ENCODE measurements around the gene GMEB2. TPM values are rescaled to one million over a fixed set of nuclear protein-coding genes. Genes with fewer than 3 reads are reported as not detected.

GMEB2 gene
- total RNA-seq, 2 donors from 2014 or later = 11.5 to 12.3 TPM

GRCh38 chr20:63553251-63553932 is 73.5 kb downstream of the GMEB2 start:
- no peaks in the 10 kb centered on the region for H3K4me1 Mint-ChIP-seq
- Histone ChIP-seq H3K27me3 (ENCODE audit: control insufficient read depth, insufficient read depth, low read length, poor library complexity, severe bottlenecking) (no peaks in the 10 kb centered on the region), H3K4me3 (ENCODE audit: low read length) (peak overlapping the region; percentile 77), H3K9me3 (ENCODE audit: control insufficient read depth, low read length) (no peaks in the 10 kb centered on the region), H3K9ac (ENCODE audit: extremely low read depth, low read length, poor library complexity, severe bottlenecking) (peak overlapping the region; percentile 34), H3K27ac (ENCODE audit: low read depth, low read length) (peak overlapping the region; percentile 72), H3K36me3 (ENCODE audit: control insufficient read depth, insufficient read depth, low read length) (no peaks in the 10 kb centered on the region), H3K4me1 (ENCODE audit: control insufficient read depth, insufficient read depth, low read length) (no peaks in the 10 kb centered on the region)
- 3 to 5% methylated on average over 13 to 34 of the region's 37 CpGs for WGBS, 2 experiments (ENCODE audit: insufficient coverage in 1 of 2, insufficient read length in 1 of 2)
- DNase-seq = peak; percentile 99
- H3K36me3 Mint-ChIP-seq (ENCODE audit: low read depth) = no peaks in the 10 kb centered on the region
- H3K9me3 Mint-ChIP-seq = no peaks in the 10 kb centered on the region
- H3K4me3 Mint-ChIP-seq = peak overlapping the region; percentile 63
- H3K27me3 Mint-ChIP-seq (ENCODE audit: insufficient read depth) = no peaks in the 10 kb centered on the region
- TF ChIP-seq, protein P1, sequence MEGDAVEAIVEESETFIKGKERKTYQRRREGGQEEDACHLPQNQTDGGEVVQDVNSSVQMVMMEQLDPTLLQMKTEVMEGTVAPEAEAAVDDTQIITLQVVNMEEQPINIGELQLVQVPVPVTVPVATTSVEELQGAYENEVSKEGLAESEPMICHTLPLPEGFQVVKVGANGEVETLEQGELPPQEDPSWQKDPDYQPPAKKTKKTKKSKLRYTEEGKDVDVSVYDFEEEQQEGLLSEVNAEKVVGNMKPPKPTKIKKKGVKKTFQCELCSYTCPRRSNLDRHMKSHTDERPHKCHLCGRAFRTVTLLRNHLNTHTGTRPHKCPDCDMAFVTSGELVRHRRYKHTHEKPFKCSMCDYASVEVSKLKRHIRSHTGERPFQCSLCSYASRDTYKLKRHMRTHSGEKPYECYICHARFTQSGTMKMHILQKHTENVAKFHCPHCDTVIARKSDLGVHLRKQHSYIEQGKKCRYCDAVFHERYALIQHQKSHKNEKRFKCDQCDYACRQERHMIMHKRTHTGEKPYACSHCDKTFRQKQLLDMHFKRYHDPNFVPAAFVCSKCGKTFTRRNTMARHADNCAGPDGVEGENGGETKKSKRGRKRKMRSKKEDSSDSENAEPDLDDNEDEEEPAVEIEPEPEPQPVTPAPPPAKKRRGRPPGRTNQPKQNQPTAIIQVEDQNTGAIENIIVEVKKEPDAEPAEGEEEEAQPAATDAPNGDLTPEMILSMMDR (conservative IDR thresholded peaks at IDR 0.05) = no peak
- no peak overlapping the region for H3K27ac Mint-ChIP-seq

DNA sequence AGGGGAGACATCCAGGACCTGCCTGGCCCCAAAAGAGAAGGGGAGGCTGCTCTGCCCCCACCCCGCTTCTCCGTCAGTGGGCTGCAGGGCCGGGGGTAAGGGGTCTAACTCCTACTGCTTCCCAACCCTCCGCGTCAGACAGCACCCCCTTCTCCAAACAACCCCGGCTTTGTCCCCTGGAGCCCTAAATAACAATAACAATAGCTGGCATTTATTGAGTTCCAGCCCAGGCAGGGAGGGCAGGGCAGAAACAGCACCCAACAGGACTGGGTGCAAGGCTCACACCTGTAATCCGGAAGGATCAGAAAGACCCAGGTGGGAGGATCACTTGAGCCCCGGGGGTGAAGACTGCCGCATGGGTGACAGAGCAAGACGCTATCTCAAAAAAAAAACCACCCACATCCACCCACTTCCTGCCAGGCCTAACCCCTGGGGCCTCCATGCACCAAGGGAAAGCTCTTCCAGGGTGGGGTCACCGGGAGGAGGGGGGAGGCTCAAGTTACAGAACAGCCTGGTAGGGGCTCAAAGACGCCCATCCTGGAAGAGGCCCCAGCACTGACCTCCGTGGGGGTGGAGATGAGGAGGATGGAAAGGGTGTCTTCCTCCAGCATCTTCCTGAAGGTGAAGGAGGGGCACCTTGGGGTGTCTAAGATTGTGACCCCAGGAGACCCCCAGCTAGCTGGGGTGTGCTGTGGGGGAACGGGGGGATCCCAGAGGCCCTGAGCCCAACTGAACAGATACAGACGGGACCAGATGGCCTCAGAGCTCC is 74.2 kb downstream of the GMEB2 start:
- H3K27me3 Mint-ChIP-seq (ENCODE audit: insufficient read depth) = no peaks in the 10 kb centered on the region
- TF ChIP-seq, protein P1 (conservative IDR thresholded peaks at IDR 0.05) = no peak
- H3K27ac Mint-ChIP-seq = peak overlapping the region; percentile 75
- Histone ChIP-seq H3K27me3 (ENCODE audit: control insufficient read depth, insufficient read depth, low read length, poor library complexity, severe bottlenecking) (no peaks in the 10 kb centered on the region), H3K27ac (ENCODE audit: low read depth, low read length) (no peak overlapping the region), H3K36me3 (ENCODE audit: control insufficient read depth, insufficient read depth, low read length) (no peaks in the 10 kb centered on the region), H3K9ac (ENCODE audit: extremely low read depth, low read length, poor library complexity, severe bottlenecking) (no peak overlapping the region), H3K9me3 (ENCODE audit: control insufficient read depth, low read length) (no peaks in the 10 kb centered on the region), H3K4me3 (ENCODE audit: low read length) (no peak overlapping the region), H3K4me1 (ENCODE audit: control insufficient read depth, insufficient read depth, low read length) (no peaks in the 10 kb centered on the region)
- H3K4me3 Mint-ChIP-seq = peak overlapping the region; percentile 63
- no peaks in the 10 kb centered on the region for H3K36me3 Mint-ChIP-seq (ENCODE audit: low read depth)
- no peaks in the 10 kb centered on the region for H3K4me1 Mint-ChIP-seq
- WGBS, 2 experiments (ENCODE audit: insufficient coverage in 1 of 2, insufficient read length in 1 of 2) = 30 to 60% methylated on average over 3 to 14 of the region's 15 CpGs
- peak; percentile 71 for DNase-seq
- no peaks in the 10 kb centered on the region for H3K9me3 Mint-ChIP-seq

- Histone ChIP-seq H3K9ac (ENCODE audit: extremely low read depth, low read length, poor library complexity, severe bottlenecking) (no peak overlapping the region), H3K4me1 (ENCODE audit: control insufficient read depth, insufficient read depth, low read length) (no peaks in the 10 kb centered on the region), H3K9me3 (ENCODE audit: control insufficient read depth, low read length) (no peaks in the 10 kb centered on the region), H3K36me3 (ENCODE audit: control insufficient read depth, insufficient read depth, low read length) (no peaks in the 10 kb centered on the region), H3K27ac (ENCODE audit: low read depth, low read length) (no peak overlapping the region), H3K4me3 (ENCODE audit: low read length) (no peak overlapping the region), H3K27me3 (ENCODE audit: control insufficient read depth, insufficient read depth, low read length, poor library complexity, severe bottlenecking) (no peaks in the 10 kb centered on the region)
- Mint-ChIP-seq H3K4me3 (no peak overlapping the region), H3K9me3 (no peaks in the 10 kb centered on the region), H3K27ac (peak overlapping the region; percentile 16), H3K36me3 (ENCODE audit: low read depth) (no peaks in the 10 kb centered on the region), H3K4me1 (no peaks in the 10 kb centered on the region), H3K27me3 (ENCODE audit: insufficient read depth) (no peaks in the 10 kb centered on the region)
- TF ChIP-seq, protein P1 (conservative IDR thresholded peaks at IDR 0.05) = no peak
- 74 to 85% methylated on average over 8 to 9 of the region's 9 CpGs for WGBS, 2 experiments (ENCODE audit: insufficient coverage in 1 of 2, insufficient read length in 1 of 2)
- DNase-seq = no peak
These were observed 75.8 kb downstream of the GMEB2 start for GRCh38 chr20:63551068-63551467.
